Stimulated activated CD4-positive, alpha-beta T cell treated with anti-CD3 and anti-CD28 coated beads, Interleukin-12 subunit alpha, Interleukin-12 subunit beta, amount 100 ng/mL, for 4 hours (primary cell): Measurements from ENCODE around the gene NAGPA.
"Not testable (repeated sequence)": the region's sequence is repeated elsewhere in the genome, so short reads cannot be mapped to it uniquely, and the experiment has no call there.

Source experiments
- DNase-seq: peaks from one replicate; pipeline ENCODE4 v3.0.0-alpha.2; 2020

Gene NAGPA, protein sequence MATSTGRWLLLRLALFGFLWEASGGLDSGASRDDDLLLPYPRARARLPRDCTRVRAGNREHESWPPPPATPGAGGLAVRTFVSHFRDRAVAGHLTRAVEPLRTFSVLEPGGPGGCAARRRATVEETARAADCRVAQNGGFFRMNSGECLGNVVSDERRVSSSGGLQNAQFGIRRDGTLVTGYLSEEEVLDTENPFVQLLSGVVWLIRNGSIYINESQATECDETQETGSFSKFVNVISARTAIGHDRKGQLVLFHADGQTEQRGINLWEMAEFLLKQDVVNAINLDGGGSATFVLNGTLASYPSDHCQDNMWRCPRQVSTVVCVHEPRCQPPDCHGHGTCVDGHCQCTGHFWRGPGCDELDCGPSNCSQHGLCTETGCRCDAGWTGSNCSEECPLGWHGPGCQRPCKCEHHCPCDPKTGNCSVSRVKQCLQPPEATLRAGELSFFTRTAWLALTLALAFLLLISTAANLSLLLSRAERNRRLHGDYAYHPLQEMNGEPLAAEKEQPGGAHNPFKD

DNA sequence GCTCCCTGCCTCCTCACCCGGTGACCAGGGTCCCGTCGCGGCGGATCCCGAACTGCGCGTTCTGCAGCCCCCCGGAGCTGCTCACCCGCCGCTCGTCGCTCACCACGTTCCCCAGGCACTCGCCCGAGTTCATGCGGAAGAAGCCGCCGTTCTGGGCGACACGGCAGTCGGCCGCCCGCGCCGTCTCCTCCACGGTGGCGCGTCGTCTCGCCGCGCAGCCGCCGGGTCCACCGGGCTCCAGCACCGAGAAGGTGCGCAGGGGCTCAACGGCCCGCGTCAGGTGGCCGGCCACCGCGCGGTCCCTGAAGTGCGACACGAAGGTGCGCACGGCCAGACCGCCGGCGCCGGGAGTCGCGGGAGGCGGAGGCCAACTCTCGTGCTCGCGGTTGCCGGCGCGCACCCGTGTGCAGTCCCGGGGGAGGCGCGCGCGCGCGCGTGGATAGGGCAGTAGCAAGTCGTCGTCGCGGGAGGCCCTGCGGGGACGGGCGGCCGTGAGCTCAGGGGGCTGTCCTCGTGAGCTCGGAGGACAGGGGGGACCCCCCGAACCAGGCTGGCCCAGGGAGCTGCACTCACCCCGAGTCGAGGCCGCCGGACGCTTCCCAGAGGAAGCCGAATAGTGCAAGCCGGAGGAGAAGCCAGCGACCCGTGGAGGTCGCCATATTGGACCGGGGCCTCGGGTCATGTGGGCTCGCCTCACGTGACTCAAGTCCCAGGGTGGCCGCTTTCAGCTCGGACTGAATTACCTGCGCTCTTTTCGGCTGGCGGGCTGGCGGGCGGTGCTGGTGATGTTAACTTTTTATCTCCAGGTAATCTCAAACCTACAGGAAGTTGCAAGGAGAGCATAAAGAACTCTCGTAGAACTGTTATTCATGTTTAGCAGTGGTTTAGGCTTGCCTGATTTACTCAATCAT is at the start of gene NAGPA:
Gene NAGPA (minus strand): TSS at position 680 of the 911 bp plus-strand sequence. CDS start 21 bp downstream, at position 659.
- DNase-seq = peak; percentile 81

GRCh38 chr16:5080996-5081395 is 47.3 kb upstream of the NAGPA start:
- not testable (repeated sequence) for DNase-seq

DNA sequence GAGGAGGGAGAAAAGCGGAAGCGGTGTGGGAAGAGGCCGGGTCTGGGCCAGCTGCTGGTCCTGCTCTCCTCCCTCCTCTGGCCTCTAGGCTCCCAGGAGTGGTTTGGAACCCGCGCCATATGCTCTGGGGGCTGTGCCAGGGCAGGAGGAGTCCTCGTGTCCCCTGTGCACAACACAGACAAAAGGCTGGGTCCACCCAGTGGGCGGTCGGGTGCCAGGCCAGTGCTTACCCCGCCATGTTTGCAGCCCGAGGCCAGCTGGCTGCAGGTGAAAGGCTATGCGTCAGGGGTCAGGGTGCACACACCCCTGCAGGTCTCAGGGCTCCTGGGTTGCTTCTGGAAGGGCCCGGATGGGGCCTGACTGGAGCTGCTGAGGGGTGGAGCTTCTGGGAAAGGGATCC is 46.7 kb upstream of the NAGPA start:
- DNase-seq = not testable (repeated sequence)

- DNase-seq = no peak
These were observed 44.9 kb upstream of the NAGPA start for GRCh38 chr16:5078626-5079025.

DNA sequence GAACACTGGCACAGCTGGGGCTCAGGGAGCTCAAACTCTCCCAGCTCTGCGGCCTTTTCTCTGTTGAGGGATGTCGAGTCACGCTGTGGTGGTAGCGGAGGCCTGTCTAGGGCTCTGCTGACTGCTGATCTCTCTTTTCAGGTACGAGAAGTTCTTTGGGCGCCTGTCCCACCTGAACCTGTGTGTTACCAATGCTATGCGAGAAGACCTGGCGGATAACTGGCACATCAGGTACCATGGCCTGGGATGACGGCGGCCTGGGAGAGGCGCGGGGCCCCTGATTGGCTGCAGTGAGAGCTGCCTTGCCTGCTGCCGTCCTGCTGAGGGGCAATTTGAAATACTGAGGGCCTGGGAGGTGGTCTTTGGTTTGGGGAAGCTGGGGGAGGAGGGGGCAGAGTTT is 43.6 kb upstream of the NAGPA start:
- no peak for DNase-seq

DNA sequence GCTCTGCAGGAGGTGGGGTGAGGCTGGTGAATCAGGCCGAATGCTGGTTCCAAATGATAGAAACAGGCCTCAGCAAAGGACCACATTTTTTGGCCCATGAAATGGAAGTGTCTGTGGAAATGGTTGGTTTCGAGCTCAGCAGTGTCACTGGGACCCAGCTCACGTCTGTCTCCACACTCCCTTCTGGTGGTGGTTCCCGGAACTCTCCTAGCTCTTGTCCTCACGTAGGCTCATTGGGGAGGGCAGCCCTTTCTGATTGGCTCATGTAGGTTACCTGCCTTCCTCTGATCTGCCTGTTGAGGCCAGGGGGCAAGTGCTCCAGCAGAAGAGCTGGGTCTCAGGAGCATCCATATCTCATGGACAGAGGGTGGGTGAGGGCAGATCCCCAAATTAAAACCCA is 41.9 kb upstream of the NAGPA start:
- DNase-seq = no peak

- not testable (repeated sequence) for DNase-seq
These were observed 40.0 kb upstream of the NAGPA start for GRCh38 chr16:5073771-5074170.

DNA sequence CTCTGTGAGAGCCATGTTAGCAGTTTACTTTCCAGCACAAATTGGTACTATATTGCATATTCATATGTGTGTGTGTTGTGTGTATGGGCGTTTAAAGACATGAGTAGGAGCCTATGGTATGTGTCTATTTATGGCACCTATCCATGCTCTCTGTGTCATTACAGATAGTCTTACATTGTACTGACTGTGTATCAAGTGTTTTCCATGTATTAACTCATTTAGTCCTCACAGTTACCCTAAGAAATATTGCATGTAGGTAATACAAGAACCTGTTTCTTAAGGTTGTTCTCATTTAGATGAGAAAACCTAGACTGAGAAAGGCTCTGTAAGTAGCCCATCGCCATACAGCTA is 39.5 kb upstream of the NAGPA start:
- DNase-seq = no peak

- DNase-seq = no peak
These were observed 38.9 kb upstream of the NAGPA start for GRCh38 chr16:5072334-5073278.

DNA sequence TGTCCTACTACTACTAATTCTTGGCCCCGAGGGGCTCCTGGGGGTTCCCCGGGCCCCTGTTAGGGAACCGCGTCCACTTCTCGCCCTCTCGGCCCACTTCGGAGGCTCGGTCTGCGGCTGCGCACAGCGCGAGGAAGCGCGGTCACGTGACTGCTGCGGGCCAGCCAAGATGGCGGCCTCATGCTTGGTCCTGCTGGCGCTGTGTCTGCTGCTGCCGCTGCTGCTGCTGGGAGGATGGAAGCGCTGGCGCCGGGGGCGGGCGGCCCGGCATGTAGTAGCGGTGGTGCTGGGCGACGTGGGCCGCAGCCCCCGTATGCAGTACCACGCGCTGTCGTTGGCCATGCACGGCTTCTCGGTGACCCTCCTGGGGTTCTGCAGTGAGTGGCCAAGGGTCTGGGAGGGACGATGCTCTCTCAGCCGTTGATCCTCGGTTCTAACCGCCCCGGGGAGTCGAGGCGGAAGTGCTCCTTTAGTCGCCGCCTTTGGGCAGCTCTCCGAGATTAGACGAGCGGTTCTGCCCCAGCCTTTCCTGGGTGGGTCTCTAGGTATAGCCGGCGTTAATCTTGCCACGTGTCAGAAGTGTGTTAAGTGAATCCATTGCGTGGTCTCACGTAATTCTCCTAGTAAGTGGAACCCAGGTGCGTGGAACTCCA is 38.1 kb upstream of the NAGPA start, which contains the start of gene ALG1:
Gene ALG1 (plus strand): TSS at position 163 of the 653 bp plus-strand sequence. CDS start 7 bp downstream, at position 170.
- DNase-seq = peak; percentile 88

- no peak for DNase-seq
These were observed 37.6 kb upstream of the NAGPA start for GRCh38 chr16:5071341-5071680.

DNA sequence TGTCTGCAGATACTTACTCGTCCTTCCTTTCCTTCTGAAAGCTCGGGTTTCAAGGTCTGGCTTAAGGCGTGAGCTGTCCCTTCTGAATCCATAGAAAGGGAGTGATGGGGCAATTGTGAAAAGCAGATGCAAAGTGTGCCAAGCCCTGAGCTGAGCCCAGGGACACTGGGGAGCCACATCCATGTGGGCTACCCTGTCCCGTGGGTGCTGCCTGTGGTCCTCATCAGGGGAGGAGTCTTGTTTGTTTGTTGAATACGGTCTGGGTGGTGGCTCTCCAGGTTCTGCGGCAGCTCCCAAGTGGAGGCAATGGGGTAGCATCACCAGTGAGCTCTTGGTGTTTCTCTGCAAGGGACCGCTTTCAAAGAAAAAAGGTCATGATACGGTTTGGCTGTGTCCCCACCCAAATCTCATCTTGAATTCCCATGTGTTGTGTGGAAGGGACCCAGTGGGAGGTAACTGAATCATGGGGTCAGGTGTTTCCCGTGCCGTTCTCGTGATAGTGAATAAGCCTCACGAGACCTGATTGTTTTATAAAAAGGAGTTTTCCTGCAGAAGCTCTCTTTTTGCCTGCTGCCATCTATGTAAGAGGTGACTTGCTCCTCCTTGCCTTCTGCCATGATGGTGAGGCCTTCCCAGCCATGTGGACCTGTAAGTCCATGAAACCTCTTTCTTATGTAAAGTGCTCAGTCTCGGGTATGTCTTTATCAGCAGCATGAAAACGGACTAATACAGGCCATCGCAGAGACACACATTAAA is 36.9 kb upstream of the NAGPA start:
- DNase-seq = no peak

GRCh38 chr16:5069854-5070253 is 36.1 kb upstream of the NAGPA start:
- no peak for DNase-seq

GRCh38 chr16:5069048-5069447 is 35.3 kb upstream of the NAGPA start:
- DNase-seq = no peak

GRCh38 chr16:5066511-5066910 is 32.8 kb upstream of the NAGPA start:
- DNase-seq = no peak

- no peak for DNase-seq
These were observed 32.1 kb upstream of the NAGPA start, which contains the start of gene C16orf89 for GRCh38 chr16:5065813-5066212. Gene C16orf89, minus strand, starts transcription at chr16:5065956. Its CDS starts 48 bp downstream, at chr16:5065908.

- no peak for DNase-seq
These were observed 31.6 kb upstream of the NAGPA start for GRCh38 chr16:5065326-5065725.

DNA sequence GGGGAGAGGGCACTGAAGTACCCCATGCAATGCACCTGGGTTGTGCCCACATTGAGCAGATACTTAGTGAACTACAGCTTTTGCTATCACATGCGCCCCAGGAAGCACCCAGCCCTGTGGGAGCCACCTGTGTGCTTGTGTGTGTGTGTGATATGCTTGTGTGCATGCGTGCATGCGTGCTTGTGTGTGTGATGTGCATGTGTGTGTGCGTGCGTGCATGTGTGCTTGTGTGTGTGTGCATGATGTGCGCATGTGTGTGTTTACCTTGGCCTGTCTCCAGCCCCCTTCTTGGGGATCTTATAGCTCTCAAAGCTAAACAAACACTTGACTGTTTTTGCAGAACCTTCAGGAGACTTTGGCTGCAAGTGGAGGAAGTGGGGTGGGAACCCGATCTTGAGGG is 31.2 kb upstream of the NAGPA start:
- DNase-seq = no peak

GRCh38 chr16:5062790-5063765 is 29.3 kb upstream of the NAGPA start:
- DNase-seq = no peak

DNA sequence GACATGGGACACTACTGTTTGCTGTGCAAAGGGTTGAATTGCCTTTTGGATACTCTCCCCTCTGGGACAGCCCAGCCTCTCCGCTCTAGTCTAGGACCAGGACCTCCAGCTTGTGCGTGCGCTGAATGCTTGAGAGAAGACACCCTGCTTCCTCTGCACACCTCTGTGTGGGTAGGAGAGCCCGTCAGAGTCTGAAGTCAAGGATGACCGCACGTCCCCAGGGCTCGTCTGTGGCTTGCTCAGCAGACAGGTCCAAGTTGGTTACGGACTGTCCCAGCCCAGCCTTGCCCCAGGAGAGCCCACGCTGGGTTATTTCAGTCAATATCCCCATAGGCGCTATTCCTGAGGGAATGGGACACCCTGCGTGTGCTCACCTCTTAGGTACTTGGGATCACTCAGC is 28.3 kb upstream of the NAGPA start:
- no peak for DNase-seq
